ENCODE results near the gene C1orf141.

DNA sequence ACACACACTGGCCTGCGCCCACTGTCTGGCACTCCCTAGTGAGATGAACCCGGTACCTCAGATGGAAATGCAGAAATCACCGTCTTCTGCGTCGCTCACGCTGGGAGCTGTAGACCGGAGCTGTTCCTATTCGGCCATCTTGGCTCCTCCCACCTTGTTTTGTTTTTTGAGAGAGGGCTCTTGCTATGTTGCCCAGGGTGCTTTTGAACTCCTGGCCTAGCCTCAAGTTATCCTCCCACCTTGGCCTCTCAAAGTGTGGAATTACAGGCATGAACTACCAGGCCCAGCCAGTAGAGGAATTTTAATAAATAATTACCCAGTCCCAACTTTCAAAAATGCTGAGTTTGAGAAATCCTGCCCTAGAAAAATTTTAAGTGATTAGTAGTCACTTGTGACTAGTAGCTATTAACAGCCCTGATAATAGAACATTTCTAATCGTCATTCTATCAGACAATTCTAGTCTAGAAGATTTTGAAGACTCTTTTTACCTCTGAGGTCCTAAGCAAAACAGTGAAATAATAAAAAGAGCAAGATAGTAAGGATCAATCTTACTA lies 49.9 kb downstream of the C1orf141 start:
- TF ChIP-seq CTCF (IDR thresholded peaks at IDR 0.05), result no peak
- no peak for TF ChIP-seq POLR2A (IDR thresholded peaks at IDR 0.05)
